ENCODE data around the gene WDR20. TPM values are rescaled to one million over a fixed set of nuclear protein-coding genes. Genes with fewer than 3 reads are reported as not detected.

Gene WDR20
- total and polyA plus RNA-seq, 2 of the 4 experiments (the other 2 are of a cell fraction) = 20.3 to 27.4 TPM

DNA sequence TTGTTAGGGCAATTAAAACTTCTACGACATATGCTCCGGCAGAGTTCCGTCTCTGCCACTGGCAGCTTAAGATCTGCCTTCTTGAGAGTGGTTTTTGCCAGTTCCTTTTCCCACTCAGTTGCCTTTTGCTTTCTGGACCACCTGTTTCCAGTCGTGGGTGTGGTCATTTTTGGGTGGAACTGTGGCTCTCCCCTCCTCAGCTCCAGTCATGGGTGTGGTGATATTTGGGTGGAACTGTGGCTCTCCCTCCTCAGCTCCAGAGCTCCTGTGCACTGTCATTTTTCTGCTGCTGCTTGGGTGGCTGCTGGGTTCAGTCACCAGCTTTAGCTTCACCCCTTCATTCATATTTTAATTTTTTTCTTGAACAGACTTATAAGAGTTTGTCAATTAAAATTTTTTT is 25.3 kb downstream of the WDR20 start:
- Histone ChIP-seq H4K91ac (ENCODE audit: insufficient read depth, low read depth, low read length) (no peak overlapping the region), H3K56ac (ENCODE audit: extremely low read depth, insufficient read depth, low read length) (no peak overlapping the region), H3K23ac (ENCODE audit: low read depth, low read length) (no peak overlapping the region), H2AK9ac (replicated peaks; ENCODE audit: low read depth, low read length, poor library complexity) (no peak overlapping the region), H3K14ac (replicated peaks; ENCODE audit: low read depth, low read length) (no peak overlapping the region), H2BK5ac (ENCODE audit: low read depth, low read length, poor library complexity, severe bottlenecking) (no peak overlapping the region), H3K9me3 (ENCODE audit: control insufficient read depth, insufficient read depth, low read length) (no peaks in the 10 kb centered on the region), H3K36me3 (ENCODE audit: control insufficient read depth, insufficient read depth, low read length) (no peaks in the 10 kb centered on the region), H3K4ac (ENCODE audit: low read depth, low read length) (no peak overlapping the region), H3K4me1 (ENCODE audit: control insufficient read depth, insufficient read depth, low read length) (peaks cover 3% of the 10 kb centered on the region; the same call in 1 of the 2 replicates), H3K4me2 (ENCODE audit: low read depth, low read length) (no peak overlapping the region), H3K27me3 (ENCODE audit: control insufficient read depth, insufficient read depth, low read length) (no peaks in the 10 kb centered on the region), H2AFZ (replicated peaks; ENCODE audit: low read length, poor library complexity) (no peak overlapping the region), H4K8ac (ENCODE audit: low read depth in 2 of 2, low read length in 2 of 2) (no peak overlapping the region), H2BK15ac (ENCODE audit: low read depth, low read length) (no peak overlapping the region), H3K4me3 (ENCODE audit: insufficient read depth, low read depth, low read length) (no peak overlapping the region), H3K27ac (ENCODE audit: insufficient read depth, low read length) (no peak overlapping the region), H4K20me1 (ENCODE audit: insufficient read depth, low read length) (peaks cover 61% of the 10 kb centered on the region), H2BK120ac (ENCODE audit: low read depth, low read length) (no peak overlapping the region), H3K9me1 (ENCODE audit: insufficient read depth, low read length) (peaks cover 18% of the 10 kb centered on the region), H3K79me1 (ENCODE audit: low read depth in 1 of 2, low read length in 2 of 2) (peaks cover 32 to 81% of the 10 kb centered on the region in 2 experiments), H2BK20ac (ENCODE audit: low read depth, low read length) (no peak overlapping the region), H2AK5ac (ENCODE audit: low read depth, low read length) (no peak overlapping the region), H3K18ac (ENCODE audit: low read depth, low read length) (no peak overlapping the region), H3K9ac (ENCODE audit: low read depth, low read length) (no peak overlapping the region), H4K5ac (ENCODE audit: low read depth, low read length) (no peak overlapping the region)
- ATAC-seq (ENCODE audit: low read depth) (no peak), DNase-seq (no peak)
- TF ChIP-seq RAD21 (IDR thresholded peaks at IDR 0.05; ENCODE audit: low read length) = no peak
- no peak for TF ChIP-seq FOS (IDR thresholded peaks at IDR 0.05; ENCODE audit: low read depth, low read length)
- TF ChIP-seq MAFK (IDR thresholded peaks at IDR 0.05; ENCODE audit: low read depth, low read length) = no peak
- TF ChIP-seq CHD1 (IDR thresholded peaks at IDR 0.05; ENCODE audit: low read depth, low read length) = no peak
- TF ChIP-seq NFE2L2 (IDR thresholded peaks at IDR 0.05; ENCODE audit: low read depth, low read length) = no peak
- TF ChIP-seq MXI1 (IDR thresholded peaks at IDR 0.05; ENCODE audit: borderline replicate concordance, low read depth, low read length) = no peak
- no peak for TF ChIP-seq BHLHE40 (IDR thresholded peaks at IDR 0.05; ENCODE audit: low read depth, low read length)
- 100% methylated on average over 2 of the region's 4 CpGs; no CpG with 5 or more reads in 1 of the 2 experiments for WGBS, 2 experiments (ENCODE audit: extremely low coverage in 2 of 2, insufficient read length in 1 of 2)
- no TSS peak for BruUV-seq (replicated peaks)
- POLR2A ChIA-PET (ENCODE audit: unreplicated experiment) = no interaction called here
- intact Hi-C loops (cut with micrococcal nuclease) (no loop called here), in situ Hi-C loops (cut with MboI; ENCODE audit: low sequenced_read_pairs) (no loop called here), dilution Hi-C loops (cut with HindIII; ENCODE audit: low sequenced_read_pairs, unreplicated experiment) (no loop called here)
- CTCF ChIA-PET = no interaction called here
